HepG2 (cell line): Measurements from ENCODE around the gene ZNF763. TPM values are rescaled to one million over a fixed set of nuclear protein-coding genes. Genes with fewer than 3 reads are reported as not detected.

Source experiments
- CENPBD1 ChIP-seq: sonication (generic); formaldehyde crosslinking; IDR thresholded peaks from 2 replicates; pipeline ENCODE4 v1.8.0; 2022; ENCODE audit warnings: missing genetic modification reagents, low read depth, mild to moderate bottlenecking, borderline replicate concordance
- GTF2F1 ChIP-seq: fragments of 150-350 bp; IDR thresholded peaks from 2 replicates; pipeline ENCODE4 v1.6.1; 2014; ENCODE audit warnings: low read length
- HIVEP1 ChIP-seq: sonication (generic); formaldehyde crosslinking; IDR thresholded peaks from 2 replicates; pipeline ENCODE4 v1.4.0; 2020; ENCODE audit warnings: mild to moderate bottlenecking, missing genetic modification reagents
- HMGXB4 ChIP-seq, 2 experiments: sonication (generic) in 1 of 2; formaldehyde crosslinking in 1 of 2; IDR thresholded peaks; 2 replicates each; pipeline versions ENCODE4 v1.4.0 to v1.6.1; 2018 to 2020; ENCODE audit warnings: missing genetic modification reagents in 2 of 2, borderline replicate concordance in 1 of 2, low read depth in 1 of 2, mild to moderate bottlenecking in 1 of 2, missing biosample characterization in 1 of 2
- IRF9 ChIP-seq: sonication (generic); formaldehyde crosslinking; IDR thresholded peaks from 2 replicates; pipeline ENCODE4 v1.8.0; 2022; ENCODE audit warnings: missing genetic modification reagents, mild to moderate bottlenecking, borderline replicate concordance
- KDM4B ChIP-seq: sonication (generic); formaldehyde crosslinking; IDR thresholded peaks from 2 replicates; pipeline ENCODE4 v1.4.0; 2020; ENCODE audit warnings: missing genetic modification reagents
- KLF6 ChIP-seq: IDR thresholded peaks from 2 replicates; pipeline ENCODE4 v1.8.0; 2016; ENCODE audit warnings: missing biosample characterization, missing genetic modification reagents
- KMT2A ChIP-seq: sonication (generic); formaldehyde crosslinking; IDR thresholded peaks from 2 replicates; pipeline ENCODE4 v1.4.0; 2020; ENCODE audit warnings: missing genetic modification reagents
- MTF1 ChIP-seq: sonication (generic); formaldehyde crosslinking; IDR thresholded peaks from 2 replicates; pipeline ENCODE4 v1.5.0; 2020; ENCODE audit warnings: missing genetic modification reagents
- POLR2A ChIP-seq, 2 experiments: IDR thresholded peaks; 2 replicates each; pipeline ENCODE4 v1.6.1; 2011; ENCODE audit warnings: low read depth in 2 of 2, low read length in 2 of 2, mild to moderate bottlenecking in 1 of 2, moderate library complexity in 1 of 2; ENCODE audit not compliant: insufficient read depth in 1 of 2
- RXRA ChIP-seq: sonication (generic); formaldehyde crosslinking; IDR thresholded peaks from 2 replicates; pipeline ENCODE4 v1.5.1; 2020; ENCODE audit warnings: missing genetic modification reagents
- SIX1 ChIP-seq: sonication (generic); formaldehyde crosslinking; IDR thresholded peaks from 2 replicates; pipeline ENCODE4 v1.4.0; 2020; ENCODE audit warnings: missing genetic modification reagents, borderline replicate concordance
- SOX13 ChIP-seq, 3 experiments: fragments of 450-650 bp in 1 of 3; sonication (generic) in 1 of 3; formaldehyde crosslinking in 1 of 3; IDR thresholded peaks in 2 of 3; conservative IDR thresholded peaks in 1 of 3; 2 replicates each; pipeline versions ENCODE4 v1.5.0 to v1.6.1; 2016 to 2020; ENCODE audit warnings: antibody characterized with exemption in 1 of 3, mild to moderate bottlenecking in 1 of 3, missing compliant biosample characterization in 1 of 3, missing genetic modification reagents in 1 of 3, moderate library complexity in 1 of 3
- SP1 ChIP-seq, 2 experiments: fragments of 450-650 bp in 1 of 2; sonication (generic) in 1 of 2; formaldehyde crosslinking in 1 of 2; IDR thresholded peaks; 2 replicates each; pipeline versions ENCODE4 v1.4.0 to v1.6.1; 2016 to 2020; ENCODE audit warnings: missing genetic modification reagents in 1 of 2
- ZBTB42 ChIP-seq: sonication (generic); formaldehyde crosslinking; IDR thresholded peaks from 2 replicates; pipeline ENCODE4 v1.5.0; 2020; ENCODE audit warnings: mild to moderate bottlenecking, missing genetic modification reagents
- ZFAT ChIP-seq: sonication (generic); formaldehyde crosslinking; conservative IDR thresholded peaks from 2 replicates; pipeline ENCODE4 v1.8.1; 2023; ENCODE audit warnings: missing genetic modification reagents, inconsistent platforms
- ZGPAT ChIP-seq: IDR thresholded peaks from 2 replicates; pipeline ENCODE4 v1.6.1; 2016; ENCODE audit warnings: mild to moderate bottlenecking
- ZNF225 ChIP-seq: sonication (generic); formaldehyde crosslinking; IDR thresholded peaks from 2 replicates; pipeline ENCODE4 v1.4.0; 2020; ENCODE audit warnings: mild to moderate bottlenecking, missing genetic modification reagents
- ZNF232 ChIP-seq: sonication (generic); formaldehyde crosslinking; IDR thresholded peaks from 2 replicates; pipeline ENCODE4 v1.4.0; 2020; ENCODE audit warnings: missing genetic modification reagents, borderline replicate concordance
- ZNF451 ChIP-seq: sonication (generic); formaldehyde crosslinking; IDR thresholded peaks from 2 replicates; pipeline ENCODE4 v1.5.0; 2020; ENCODE audit warnings: mild to moderate bottlenecking, missing genetic modification reagents
- ZNF678 ChIP-seq: sonication (generic); formaldehyde crosslinking; IDR thresholded peaks from 2 replicates; pipeline ENCODE4 v1.4.0; 2020; ENCODE audit warnings: mild to moderate bottlenecking, missing genetic modification reagents
- ZNF75D ChIP-seq: sonication (generic); formaldehyde crosslinking; IDR thresholded peaks from 2 replicates; pipeline ENCODE4 v1.8.1; 2023; ENCODE audit warnings: missing genetic modification reagents, mild to moderate bottlenecking, borderline replicate concordance
- ZNF790 ChIP-seq: sonication (generic); formaldehyde crosslinking; IDR thresholded peaks from 2 replicates; pipeline ENCODE4 v1.8.0; 2022; ENCODE audit warnings: missing genetic modification reagents, mild to moderate bottlenecking, borderline replicate concordance
- ZSCAN20 ChIP-seq: sonication (generic); formaldehyde crosslinking; IDR thresholded peaks from 2 replicates; pipeline ENCODE4 v1.4.0; 2020; ENCODE audit warnings: missing genetic modification reagents, mild to moderate bottlenecking, borderline replicate concordance
- ZZZ3 ChIP-seq: sonication (generic); formaldehyde crosslinking; IDR thresholded peaks from 2 replicates; pipeline ENCODE4 v1.4.0; 2020; ENCODE audit warnings: missing genetic modification reagents, mild to moderate bottlenecking, borderline replicate concordance
- polyA plus RNA-seq, 8 experiments: library from polyadenylated mRNA; depleted of rRNA in 3 of 8; stranded (reverse) in 7 of 8; unstranded in 1 of 8; fragments of >200 nt; fragmentation: Illumina TruSeq in 4 of 8; extraction: Trizol in 4 of 8; gene quantifications; 2 replicates each; pipeline versions ENCODE4 v1.2.1 to v1.2.3, GENCODE V29; 2011 to 2016; ENCODE audit warnings: low read depth in 4 of 8, missing spikeins in 1 of 8, mixed read lengths in 1 of 8; ENCODE audit not compliant: insufficient read depth in 1 of 8
- total RNA-seq, 5 experiments: library from RNA; depleted of rRNA; stranded (reverse); fragments of >200 nt; fragmentation: Illumina TruSeq; extraction: Trizol; gene quantifications; 2 replicates each; pipeline ENCODE4 v1.2.3, GENCODE V29; 2016; ENCODE audit warnings: low read depth in 1 of 5
- TF ChIP-seq, protein P1 (sequence below): IDR thresholded peaks from 2 replicates; pipeline ENCODE4 v1.6.1; 2012; ENCODE audit warnings: low read depth, low read length, improper control_type of control experiment

ZNF763 gene
- total and polyA plus RNA-seq, 2 of the 13 experiments (the other 11 are each of a cell fraction or from before 2014, with no cell fraction given) = 0.08 to 0.42 TPM

- TF ChIP-seq CENPBD1 (CRISPR knock-in tag) (no peak), ZBTB42 (CRISPR knock-in tag) (no peak), SIX1 (CRISPR knock-in tag) (no peak), POLR2A (IDR thresholded peaks at IDR 0.05; ENCODE audit: insufficient read depth in 1 of 2, low read depth in 2 of 2, low read length in 2 of 2) (no peak), SP1 (IDR thresholded peaks at IDR 0.05) (no peak), SP1 (CRISPR knock-in tag; IDR thresholded peaks at IDR 0.05) (no peak), HMGXB4 (CRISPR knock-in tag; IDR thresholded peaks at IDR 0.05; ENCODE audit: borderline replicate concordance in 1 of 2, low read depth in 1 of 2) (peak; percentile 39 to 49; a peak in 1 of 4 replicates), ZFAT (CRISPR knock-in tag) (no peak), ZNF225 (CRISPR knock-in tag) (no peak), ZNF75D (CRISPR knock-in tag) (no peak), ZNF451 (CRISPR knock-in tag) (no peak), KDM4B (CRISPR knock-in tag) (no peak), GTF2F1 (no peak), KLF6 (no peak), ZNF790 (CRISPR knock-in tag) (no peak), HIVEP1 (CRISPR knock-in tag) (no peak), RXRA (no peak), ZSCAN20 (no peak), KMT2A (CRISPR knock-in tag) (no peak), SOX13 (IDR thresholded peaks at IDR 0.05) (no peak), SOX13 (CRISPR knock-in tag; conservative IDR thresholded peaks at IDR 0.05 in 1 of 2, IDR thresholded peaks at IDR 0.05 in 1 of 2) (no peak), ZNF232 (CRISPR knock-in tag) (no peak), MTF1 (no peak), ZZZ3 (CRISPR knock-in tag) (no peak), IRF9 (CRISPR knock-in tag) (no peak), ZGPAT (CRISPR knock-in tag) (no peak), ZNF678 (CRISPR knock-in tag) (no peak)
- TF ChIP-seq, protein P1, sequence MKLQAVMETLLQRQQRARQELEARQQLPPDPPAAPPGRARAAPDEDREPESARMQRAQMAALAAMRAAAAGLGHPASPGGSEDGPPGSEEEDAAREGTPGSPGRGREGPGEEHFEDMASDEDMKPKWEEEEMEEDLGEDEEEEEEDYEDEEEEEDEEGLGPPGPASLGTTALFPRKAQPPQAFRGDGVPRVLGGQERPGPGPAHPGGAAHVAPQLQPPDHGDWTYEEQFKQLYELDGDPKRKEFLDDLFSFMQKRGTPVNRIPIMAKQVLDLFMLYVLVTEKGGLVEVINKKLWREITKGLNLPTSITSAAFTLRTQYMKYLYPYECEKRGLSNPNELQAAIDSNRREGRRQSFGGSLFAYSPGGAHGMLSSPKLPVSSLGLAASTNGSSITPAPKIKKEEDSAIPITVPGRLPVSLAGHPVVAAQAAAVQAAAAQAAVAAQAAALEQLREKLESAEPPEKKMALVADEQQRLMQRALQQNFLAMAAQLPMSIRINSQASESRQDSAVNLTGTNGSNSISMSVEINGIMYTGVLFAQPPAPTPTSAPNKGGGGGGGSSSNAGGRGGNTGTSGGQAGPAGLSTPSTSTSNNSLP = no peak
These were observed 20.1 kb downstream of the ZNF763 start (continued) for GRCh38 chr19:11984986-11985385.
